Stimulated activated CD4-positive, alpha-beta T cell treated with anti-CD3 and anti-CD28 coated beads, TNF-alpha, amount 100 ng/mL, for 4 hours (primary cell): ENCODE data around the gene SAE1.
A peak's percentile ranks its signal among the peaks of the same experiment; 100 is the strongest.

ENCODE experiments used
- DNase-seq, 3 experiments: peaks; one replicate each; pipeline ENCODE4 v3.0.0-alpha.2; 2020; ENCODE audit warnings: low read depth in 3 of 3

Gene SAE1

GRCh38 chr19:47106821-47107201 lies 23.8 kb upstream of the SAE1 start:
- DNase-seq = no peak

DNA sequence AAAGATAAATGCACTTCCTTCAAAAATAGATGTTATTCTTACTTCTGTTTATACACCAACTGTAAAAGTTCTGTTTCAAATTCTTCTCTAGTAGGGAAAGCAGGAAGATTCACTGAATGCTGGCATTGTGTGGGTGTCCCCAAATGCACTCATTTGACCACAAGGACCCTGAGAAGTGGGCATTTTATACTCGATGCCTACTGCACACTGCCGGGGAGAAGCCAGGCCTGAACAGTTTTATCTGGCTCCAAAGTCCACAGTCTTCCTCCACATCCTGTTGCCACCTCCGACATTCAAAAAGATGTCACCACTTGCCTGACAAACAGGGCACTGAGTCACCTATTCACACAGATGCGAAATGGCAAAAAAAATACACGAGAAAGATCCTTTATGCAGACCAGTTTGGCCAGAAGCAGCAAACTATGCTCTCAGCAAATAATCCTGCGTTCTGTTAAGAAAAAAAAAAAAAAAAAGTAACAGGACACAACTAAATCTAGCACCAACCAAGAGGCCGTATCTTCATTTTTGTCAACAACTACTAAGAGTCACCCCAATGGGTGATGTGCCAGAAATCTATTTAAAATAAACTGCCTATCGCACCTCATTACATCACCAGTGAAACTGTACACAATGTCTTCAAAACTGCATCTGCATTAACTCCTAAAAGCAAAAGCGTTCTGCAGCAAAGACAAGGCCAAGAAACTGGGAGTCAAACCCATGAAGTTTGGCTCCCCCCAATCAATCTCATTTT lies 23.3 kb upstream of the SAE1 start:
- no peak for DNase-seq

DNA sequence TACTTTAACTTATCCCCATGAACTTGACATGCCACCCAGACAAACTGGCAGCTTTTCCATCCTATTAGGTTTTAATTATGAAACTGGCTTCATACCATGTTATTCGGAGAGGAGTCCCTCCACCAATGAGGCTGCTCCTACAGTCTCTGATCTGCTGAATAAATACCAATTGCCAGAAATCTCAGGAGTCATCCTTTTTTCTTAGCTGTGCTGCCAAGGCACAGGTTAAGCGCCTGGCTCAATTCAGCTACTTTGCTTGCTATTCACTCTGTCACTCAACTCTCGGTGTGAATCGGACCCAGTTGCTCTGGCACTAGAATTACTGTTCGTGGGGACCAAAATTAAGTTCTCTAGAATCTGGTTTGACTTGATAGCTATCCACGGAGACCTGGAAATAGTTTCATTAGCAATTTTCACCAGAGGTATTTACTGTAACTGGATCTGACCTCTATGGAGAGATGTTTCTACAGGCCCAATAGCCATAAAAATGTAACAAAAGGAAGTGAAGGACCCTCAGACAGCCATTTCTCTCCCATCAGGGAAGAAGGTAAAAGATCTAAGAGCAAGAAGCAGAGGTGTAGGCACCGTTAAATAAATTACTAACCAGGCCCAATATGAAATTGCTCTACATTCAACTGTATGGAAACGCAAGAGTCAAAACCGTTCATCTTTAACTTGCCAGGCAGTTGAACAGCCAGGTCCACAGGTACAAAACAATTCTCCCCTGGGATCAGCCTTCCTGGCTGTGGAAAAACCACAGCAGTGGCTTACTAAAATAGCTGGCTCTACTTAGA lies 22.5 kb upstream of the SAE1 start:
- no peak for DNase-seq

GRCh38 chr19:47109177-47109540 lies 21.5 kb upstream of the SAE1 start:
- DNase-seq = no peak

DNA sequence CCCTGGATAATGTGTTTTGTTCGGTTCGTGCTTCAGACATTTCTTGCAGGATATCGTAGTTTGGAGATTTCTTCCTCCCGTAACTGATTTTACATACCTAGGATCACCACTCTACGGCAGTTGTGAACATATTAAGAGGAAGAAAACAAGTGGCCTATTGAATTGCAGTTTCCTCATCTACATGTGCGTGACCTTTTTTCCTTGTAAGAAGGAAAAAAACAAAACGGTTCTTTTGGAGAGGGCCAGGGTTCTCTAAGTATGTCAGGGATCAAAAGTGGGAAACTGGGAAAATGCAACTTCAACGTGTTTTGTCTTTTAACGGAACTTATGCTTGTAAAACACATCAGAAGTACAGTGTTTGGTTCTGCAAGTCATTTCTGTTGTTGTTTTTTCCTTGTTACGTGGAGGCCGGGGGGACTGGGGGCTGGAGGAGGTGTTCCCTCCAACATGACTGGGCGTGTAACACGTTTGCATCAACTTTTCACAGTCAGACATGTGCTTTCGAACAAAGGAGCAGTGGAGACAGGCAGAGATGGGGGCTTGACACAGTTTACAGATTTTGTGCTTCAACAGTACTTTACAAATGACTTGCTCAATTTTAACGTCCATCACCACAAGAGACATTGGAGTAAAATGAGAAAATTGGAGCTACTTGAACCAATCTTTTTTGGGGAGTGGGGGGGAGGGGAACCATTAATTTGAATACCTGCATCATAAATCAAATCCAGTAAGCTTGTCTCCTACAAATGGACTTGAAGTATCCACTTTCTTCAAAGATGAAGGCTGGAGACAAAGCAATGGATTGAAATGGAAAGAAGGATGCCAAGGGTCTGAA lies 20.9 kb upstream of the SAE1 start:
- peak; percentile 21 to 32 (median 32) for DNase-seq

DNA sequence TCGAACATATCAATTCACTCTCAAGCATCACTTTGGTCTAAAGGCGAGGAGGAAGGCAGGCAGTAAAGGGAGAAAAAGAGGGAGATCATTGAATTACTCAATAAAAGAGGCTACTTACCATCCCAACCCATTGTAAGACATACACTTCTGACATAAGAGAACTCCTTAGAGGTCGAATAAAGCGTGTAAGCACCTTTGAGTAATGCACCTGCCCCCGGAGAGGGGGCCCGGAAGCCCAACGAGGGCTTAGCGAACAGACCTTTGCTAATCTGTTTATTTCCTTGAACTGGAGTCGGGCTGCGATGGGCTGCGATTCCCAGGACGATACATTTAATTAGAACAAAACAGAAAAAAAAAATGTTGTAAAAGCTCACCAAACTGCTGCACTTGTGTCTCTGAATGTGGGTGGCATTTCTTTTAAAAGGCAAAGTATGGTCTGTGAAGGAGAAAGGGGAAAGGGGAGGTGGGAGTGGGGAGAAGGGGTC lies 20.1 kb upstream of the SAE1 start:
- peak; percentile 28 to 39 (median 29) for DNase-seq

DNA sequence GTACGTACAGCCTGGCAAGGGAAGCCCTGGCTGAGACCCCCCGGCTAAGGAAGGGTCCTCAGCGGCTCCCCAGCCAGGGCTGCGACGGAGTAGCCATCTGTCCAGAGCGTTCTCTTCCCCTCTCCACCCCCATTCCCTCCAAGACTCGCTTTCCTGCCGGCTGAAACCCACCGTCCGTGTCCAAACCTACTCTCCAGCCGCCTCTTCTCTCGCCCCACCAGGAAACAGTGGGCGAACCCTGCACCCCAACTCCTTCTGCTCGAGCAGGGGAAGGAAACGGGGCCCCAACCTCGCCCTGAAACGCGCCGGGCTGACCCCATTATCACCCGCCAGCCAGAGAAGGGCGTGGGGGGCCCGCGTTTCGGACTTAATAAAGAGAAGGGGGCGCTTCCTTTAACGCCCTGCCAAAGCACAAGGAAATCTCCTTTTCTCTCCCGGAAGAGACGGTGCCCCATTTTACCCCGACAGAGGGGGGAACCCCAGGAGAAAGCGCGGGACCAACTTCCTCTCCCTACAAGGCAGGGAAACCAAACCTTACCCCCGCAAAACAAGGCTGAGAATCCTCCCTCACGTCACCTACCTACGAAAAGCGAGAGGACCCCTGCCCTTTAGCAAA lies 19.5 kb upstream of the SAE1 start:
- DNase-seq = peak in 1 of 3 experiments; percentile 44

GRCh38 chr19:47111682-47112165 lies 18.9 kb upstream of the SAE1 start:
- DNase-seq = no peak

DNA sequence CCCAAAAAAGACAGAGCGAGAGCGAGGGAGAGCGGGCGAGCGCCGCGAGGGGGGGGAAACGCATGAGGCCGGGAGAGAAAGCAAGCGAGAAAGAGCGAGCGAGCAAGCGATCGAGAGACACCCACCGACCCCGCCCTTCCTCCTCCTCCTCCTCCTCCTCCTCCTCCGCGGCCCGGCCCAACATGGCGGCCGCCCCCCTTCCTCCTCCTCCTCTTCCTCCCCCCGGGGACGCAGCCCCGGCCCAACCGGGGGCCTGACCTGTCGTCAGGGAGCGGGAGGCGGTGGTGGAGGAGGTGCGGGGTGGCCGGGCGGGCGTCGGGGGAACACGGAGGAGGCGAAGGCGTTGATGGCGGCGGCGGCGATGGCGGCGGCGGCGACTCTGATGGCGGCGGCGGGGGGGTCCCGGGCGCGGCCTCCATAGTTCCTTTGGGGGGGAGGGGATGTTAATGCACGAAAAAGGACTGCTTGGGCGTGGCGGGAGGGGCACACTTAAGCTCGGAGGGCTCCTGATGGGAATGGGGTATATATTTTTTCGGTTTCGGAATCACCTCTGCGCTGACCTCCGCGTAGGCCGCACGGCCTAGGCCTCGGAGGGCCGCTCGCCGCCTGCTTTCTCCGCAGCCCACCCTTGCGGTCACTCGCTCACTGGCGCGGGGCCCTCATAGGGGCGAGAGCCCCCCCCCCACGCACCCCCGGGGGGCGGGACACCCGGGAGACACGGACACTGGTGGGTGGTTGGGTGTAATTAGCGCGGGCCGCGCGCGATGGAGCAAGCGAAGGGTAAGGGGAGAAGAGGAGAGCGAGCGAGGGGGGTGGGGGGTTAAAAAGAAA lies 18.3 kb upstream of the SAE1 start:
- peak; percentile 78 to 89 (median 84) for DNase-seq

DNA sequence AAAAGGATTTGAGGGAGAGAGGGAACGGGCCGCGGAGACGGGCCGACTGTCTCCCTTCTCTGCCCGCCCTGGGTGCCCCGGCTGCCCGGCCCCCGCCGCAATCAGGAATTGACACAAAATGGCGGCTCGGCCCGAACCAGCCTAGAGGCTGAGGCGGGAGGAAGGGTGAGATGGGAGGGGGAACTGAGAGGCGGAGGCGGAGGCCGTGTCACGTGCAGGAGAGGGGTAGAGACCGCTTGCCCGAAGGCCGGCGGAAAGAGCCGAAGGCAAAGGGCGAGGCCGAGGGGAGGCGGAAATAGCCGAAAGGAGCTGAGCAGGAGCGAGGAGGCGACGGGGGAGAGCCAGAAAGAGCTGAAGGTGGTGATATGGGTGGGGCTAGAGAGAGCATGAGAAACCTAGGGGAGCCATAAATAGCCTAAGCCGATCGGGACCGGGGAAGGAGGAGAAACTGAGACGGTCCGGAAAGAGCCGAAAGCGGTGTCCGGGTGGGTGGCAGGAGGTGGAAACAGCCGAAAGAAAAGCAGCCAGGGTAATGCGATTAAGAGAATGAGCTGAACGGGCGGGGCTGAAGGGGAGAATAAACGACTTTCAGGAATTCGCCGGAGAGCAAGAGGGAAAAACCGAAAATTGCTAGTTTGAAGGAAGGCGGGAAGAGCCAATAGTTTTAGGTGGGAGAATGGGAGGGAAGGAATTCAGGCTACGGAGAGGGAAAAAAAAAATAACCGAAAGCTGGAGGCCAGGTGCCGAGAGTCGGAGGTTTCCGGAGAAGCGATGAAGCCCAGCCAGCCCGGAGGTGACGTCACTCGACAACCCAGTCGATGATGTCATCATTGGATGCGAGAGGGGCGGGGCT lies 17.4 kb upstream of the SAE1 start, which contains the start of gene ZC3H4:
ZC3H4 (minus strand) TSS at position 780 of the 853 bp plus-strand sequence. CDS start 1,192 bp downstream, outside the sequence.
- DNase-seq = peak; percentile 93 to 100 (median 99)

DNA sequence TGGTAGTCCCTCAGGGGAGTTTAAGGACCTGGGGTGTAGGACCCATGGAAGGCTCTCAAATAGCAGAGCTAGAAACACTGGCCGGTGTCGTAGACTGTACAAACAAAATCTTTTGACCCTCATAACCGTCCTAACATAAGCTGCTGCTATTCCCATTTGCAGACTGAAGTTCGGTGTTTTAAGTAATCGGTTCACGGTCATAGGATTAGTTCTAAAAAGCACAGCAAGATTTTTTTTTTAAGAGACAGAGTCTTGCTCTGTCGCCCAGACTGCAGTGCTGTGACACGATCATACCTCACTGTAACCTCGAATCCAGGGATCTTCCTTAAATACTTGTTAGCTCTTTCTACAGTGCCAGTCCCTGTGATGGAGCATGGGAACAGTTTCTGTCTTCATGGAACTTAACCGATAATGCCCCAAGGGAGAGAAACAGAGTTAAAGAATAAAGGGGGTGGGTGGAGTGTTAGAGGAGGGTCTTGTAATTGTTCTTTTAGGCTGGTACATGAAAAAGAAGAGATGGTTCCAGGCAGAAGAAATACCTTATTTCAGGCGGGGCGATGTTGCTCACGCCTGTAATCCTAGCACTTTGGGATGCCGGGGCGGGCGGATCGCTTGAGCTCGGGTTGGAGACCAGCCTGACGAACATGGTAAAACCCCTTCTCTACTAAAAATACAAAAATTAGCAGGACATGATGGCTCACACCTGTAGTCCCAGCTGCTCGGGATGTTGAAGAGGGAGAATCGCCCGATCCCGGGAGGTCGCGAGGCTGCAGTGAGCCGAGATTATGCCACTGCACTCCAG lies 16.6 kb upstream of the SAE1 start:
- DNase-seq = no peak

- DNase-seq = no peak
These were observed 10.1 kb upstream of the SAE1 start for GRCh38 chr19:47120470-47121067.

DNA sequence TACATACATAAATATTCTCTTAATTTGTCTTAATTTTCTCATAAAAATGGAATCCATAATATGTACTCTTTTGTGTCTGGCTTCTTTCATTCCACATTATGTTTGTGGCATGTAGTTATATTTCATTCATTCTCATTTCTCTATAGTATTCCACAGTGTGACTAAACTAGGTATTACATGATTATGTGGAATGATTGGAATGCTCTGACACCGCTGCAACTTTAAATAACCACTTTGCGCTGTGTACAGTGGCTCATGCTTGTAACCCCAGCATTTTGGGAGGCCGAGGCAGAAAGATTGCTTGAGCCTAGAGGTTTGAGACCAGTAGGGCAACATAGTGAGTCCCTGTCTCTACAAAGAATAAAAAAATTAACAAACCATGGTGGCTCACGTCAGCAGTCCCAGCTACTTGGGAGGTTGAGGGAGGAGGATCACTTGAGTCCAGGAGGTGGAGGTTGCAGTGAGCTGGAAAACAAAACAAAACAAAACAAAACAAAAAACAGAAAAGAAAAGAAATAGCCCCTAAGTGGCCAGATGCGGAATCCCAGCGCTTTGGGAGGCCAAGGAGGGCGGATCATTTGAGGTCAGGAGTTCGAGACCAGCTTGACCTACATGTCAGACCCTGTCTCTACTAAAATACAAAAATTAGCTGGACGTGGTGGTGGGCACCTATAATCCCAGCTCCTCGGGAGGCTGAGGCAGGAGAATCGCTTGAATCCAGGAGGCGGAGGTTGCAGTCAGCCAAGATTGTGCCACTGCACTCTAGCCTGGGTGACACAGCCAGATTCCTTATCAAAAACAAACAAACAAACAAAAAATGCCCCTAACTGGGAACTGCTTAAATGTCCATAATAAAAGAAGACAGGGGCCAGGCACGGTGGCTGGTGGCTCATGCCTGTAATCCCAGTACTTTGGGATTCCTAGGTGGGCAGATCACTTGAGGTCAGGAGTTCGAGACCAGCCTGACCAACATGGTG lies 8.0 kb upstream of the SAE1 start:
- no peak for DNase-seq

GRCh38 chr19:47123406-47123805 lies 7.2 kb upstream of the SAE1 start:
- DNase-seq = no peak

GRCh38 chr19:47124937-47125668 lies 5.5 kb upstream of the SAE1 start:
- DNase-seq = no peak

DNA sequence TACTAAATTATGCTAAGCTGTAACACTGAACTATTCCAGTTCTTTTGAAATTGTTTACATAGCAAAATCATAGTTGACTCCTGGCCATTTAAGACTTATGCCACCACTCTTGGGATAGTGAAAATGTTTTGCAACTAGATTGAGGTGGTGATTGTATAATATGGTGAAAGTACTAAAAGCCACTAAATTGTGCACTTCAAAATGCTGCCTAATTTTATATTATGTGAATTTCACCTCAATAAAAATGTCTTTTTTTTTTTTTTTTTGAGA lies 5.0 kb upstream of the SAE1 start:
- no peak for DNase-seq

DNA sequence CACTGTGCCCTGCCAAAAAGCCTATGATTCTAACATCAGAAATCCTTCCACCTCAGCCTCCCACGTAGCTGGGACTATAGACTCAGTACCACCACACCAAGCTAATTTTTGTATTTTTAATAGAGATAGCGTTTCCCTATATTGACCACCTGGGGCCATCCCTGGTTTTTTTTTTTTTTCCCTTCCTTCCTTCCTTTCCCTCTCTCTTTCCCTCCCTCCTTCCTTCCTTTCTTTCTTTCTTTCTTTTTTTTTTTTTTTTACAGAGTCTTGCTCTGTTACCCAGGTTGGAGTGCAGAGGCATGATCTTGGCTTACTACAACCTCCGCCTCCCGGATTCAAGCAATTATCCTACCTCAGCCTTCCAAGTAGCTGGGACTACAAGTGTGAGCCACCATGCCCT lies 1.1 kb upstream of the SAE1 start:
- no peak for DNase-seq
